Stimulated activated naive CD8-positive, alpha-beta T cell treated with anti-CD3 and anti-CD28 coated beads, Interleukin-15, amount 100 ng/mL, for 72 hours (primary cell): ENCODE results near the gene PTPRN2.

Source experiments
- ATAC-seq: fragments of 150-1000 bp; cut with Tn5 transposase; 2 replicates; pipeline ENCODE4 v1.10.0; 2021; ENCODE audit warnings: mild to moderate bottlenecking, moderate library complexity
- DNase-seq, 2 donors: peaks; one replicate each; pipeline ENCODE4 v3.0.0; 2021 to 2022
- H3K27ac Mint-ChIP-seq, 2 donors: one replicate each; pipeline ENCODE4 v1.8.0; 2022; ENCODE audit warnings: mild to moderate bottlenecking in 2 of 2, mixed read lengths in 2 of 2, moderate library complexity in 2 of 2
- H3K27me3 Mint-ChIP-seq: one replicate; pipeline ENCODE4 v1.8.0; 2022; ENCODE audit warnings: mixed read lengths
- H3K4me1 Mint-ChIP-seq: one replicate; pipeline ENCODE4 v1.8.0; 2022; ENCODE audit warnings: mild to moderate bottlenecking, mixed read lengths
- H3K4me3 Mint-ChIP-seq, 2 donors: one replicate each; pipeline ENCODE4 v1.8.0; 2022; ENCODE audit warnings: mild to moderate bottlenecking in 2 of 2, mixed read lengths in 2 of 2, moderate library complexity in 1 of 2
- H3K9me3 Mint-ChIP-seq, 2 donors: one replicate each; pipeline ENCODE4 v1.8.0; 2022; ENCODE audit warnings: mixed read lengths in 2 of 2

The PTPRN2 gene

DNA sequence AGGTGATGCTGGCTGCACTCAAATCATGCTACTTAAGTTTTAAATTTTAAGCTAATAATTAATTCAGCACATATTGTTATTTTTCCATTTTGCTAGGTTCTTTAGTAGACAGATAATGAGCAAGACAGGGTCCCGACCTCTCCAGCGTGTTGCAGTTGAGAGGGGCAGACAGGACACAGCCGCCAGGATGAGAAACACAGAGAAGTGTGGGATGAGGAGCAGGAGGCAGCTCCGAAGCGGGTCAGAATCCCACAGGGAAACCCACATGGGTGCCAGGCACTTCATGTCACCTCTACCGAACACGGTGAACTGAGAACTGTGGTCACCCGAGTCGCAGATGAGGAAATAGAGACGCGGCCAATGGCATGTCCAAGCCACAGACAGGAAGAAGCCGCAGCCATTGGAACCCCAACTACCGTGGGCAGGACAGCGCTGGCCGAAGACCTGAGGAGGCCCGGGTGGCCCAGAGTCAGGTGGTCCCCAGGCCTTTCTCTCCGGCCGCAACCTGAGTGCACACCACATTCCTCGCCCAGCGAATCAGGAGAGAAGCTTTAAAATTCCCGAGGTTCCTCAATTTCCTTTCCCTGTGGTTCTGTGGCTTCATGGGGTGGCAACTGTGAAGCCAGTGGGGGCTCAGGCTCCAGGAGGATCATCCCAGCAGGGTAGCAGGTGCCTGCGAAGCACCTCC is 1037.9 kb downstream of the PTPRN2 start:
- Mint-ChIP-seq H3K4me3 (no peak overlapping the region), H3K9me3 (peaks cover 0 to 7% of the 10 kb centered on the region in 2 donors), H3K27me3 (no peaks in the 10 kb centered on the region), H3K4me1 (peaks cover 3% of the 10 kb centered on the region), H3K27ac (no peak overlapping the region)
- ATAC-seq = no peak
- DNase-seq = no peak

- Mint-ChIP-seq H3K27me3 (no peaks in the 10 kb centered on the region), H3K9me3 (peaks cover 0 to 12% of the 10 kb centered on the region in 2 donors), H3K4me1 (peaks cover 8% of the 10 kb centered on the region), H3K4me3 (no peak overlapping the region), H3K27ac (no peak overlapping the region)
- no peak for DNase-seq
- no peak for ATAC-seq
Observed at GRCh38 chr7:157548691-157549303, 1038.8 kb downstream of the PTPRN2 start.

DNA sequence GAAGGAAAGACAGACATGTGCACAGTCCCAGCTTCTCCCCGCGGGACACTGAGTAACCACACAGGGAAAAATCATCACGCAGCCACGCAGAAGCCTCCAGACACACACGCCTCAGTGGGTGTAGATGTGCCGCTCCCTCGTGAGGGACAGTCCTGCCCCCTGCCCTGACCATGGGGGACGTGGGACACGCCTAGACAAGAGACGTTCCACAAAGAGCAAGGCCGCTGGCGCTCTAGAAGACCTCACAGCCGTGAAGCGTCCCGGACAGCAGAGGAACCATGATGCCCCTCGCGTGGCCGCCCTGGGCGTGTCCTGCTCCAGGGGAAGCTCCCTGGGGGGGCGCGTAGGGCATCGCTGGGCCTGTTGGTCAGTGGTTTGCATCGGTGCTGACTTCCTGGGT is 1040.0 kb downstream of the PTPRN2 start:
- Mint-ChIP-seq H3K4me1 (peaks cover 8% of the 10 kb centered on the region), H3K27me3 (no peaks in the 10 kb centered on the region), H3K9me3 (peaks cover 0 to 12% of the 10 kb centered on the region in 2 donors), H3K27ac (no peak overlapping the region), H3K4me3 (no peak overlapping the region)
- DNase-seq = no peak
- ATAC-seq = no peak

- no peak for DNase-seq
- Mint-ChIP-seq H3K4me3 (no peak overlapping the region), H3K9me3 (peaks cover 0 to 12% of the 10 kb centered on the region in 2 donors), H3K27me3 (no peaks in the 10 kb centered on the region), H3K4me1 (peaks cover 8% of the 10 kb centered on the region), H3K27ac (no peak overlapping the region)
- ATAC-seq = no peak
Observed at GRCh38 chr7:157547102-157547501, 1040.5 kb downstream of the PTPRN2 start.

- peaks cover 8% of the 10 kb centered on the region for H3K4me1 Mint-ChIP-seq
- no peak for ATAC-seq
- H3K9me3 Mint-ChIP-seq = peaks cover 0 to 12% of the 10 kb centered on the region in 2 donors
- H3K27me3 Mint-ChIP-seq = no peaks in the 10 kb centered on the region
- H3K27ac Mint-ChIP-seq = no peak overlapping the region
- no peak overlapping the region for H3K4me3 Mint-ChIP-seq
- DNase-seq = no peak
Observed at GRCh38 chr7:157545681-157546060, 1042.0 kb downstream of the PTPRN2 start.

DNA sequence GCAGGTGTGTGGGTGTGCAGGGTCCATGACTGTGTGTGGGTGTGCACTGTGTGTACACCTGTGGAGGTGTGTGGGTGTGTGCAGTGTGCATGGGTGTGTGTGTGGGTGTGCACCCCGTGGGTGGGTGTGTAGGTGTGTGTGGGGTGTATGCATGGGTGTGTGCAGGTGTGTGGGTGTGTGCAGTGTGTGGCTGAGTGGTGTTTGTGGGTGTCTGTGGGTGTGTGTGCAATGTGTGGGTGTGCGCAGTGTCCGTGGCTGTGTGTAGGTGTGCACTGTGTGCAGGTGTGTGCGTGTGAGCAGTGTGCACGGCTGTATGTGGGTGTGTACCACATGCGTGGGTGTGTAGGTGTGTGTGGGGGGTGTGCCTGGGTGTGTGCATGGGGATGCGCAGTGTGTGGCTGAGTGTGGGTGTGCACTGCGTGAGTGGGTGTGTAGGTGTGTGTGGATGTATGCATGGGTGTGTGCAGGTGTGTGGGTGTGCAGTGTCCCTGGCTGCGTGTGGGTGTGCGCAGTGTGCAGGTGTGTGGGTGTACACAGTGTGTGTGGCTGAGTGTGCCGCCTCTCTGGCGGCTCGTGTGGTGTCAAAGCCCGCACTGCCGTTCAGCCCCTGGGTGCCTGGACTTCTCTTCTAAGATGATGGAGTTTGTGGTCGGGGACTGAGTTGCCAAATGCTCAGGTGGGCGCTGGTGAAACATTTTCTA is 1042.5 kb downstream of the PTPRN2 start:
- peaks cover 0 to 12% of the 10 kb centered on the region in 2 donors for H3K9me3 Mint-ChIP-seq
- no peak overlapping the region for H3K27ac Mint-ChIP-seq
- no peak overlapping the region for H3K4me3 Mint-ChIP-seq
- peak; percentile 64 for ATAC-seq
- no peaks in the 10 kb centered on the region for H3K27me3 Mint-ChIP-seq
- DNase-seq = no peak
- peaks cover 8% of the 10 kb centered on the region for H3K4me1 Mint-ChIP-seq

DNA sequence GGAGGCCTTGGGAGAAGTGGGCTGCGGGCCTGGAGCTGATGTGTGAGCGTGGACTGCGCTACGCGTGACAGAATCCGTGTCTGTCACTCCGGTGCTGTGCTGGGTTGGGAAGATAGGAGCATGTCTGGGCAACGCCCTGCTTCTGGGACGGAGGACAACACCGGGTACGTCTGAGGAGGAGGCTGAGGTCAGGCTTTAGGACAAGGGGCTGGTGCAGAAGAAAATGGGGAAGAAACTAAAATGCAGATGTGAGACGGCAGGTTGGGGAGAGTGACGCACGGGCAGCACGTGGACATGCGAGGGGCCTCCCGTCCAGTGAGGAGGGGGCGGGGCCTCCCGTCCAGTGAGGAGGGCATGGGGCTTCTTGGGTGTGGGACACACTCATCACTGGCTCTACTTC is 1043.4 kb downstream of the PTPRN2 start:
- H3K27ac Mint-ChIP-seq = no peak overlapping the region
- H3K4me3 Mint-ChIP-seq = no peak overlapping the region
- DNase-seq = no peak
- H3K9me3 Mint-ChIP-seq = peaks cover 0 to 12% of the 10 kb centered on the region in 2 donors
- no peak for ATAC-seq
- H3K4me1 Mint-ChIP-seq = peaks cover 8% of the 10 kb centered on the region
- no peaks in the 10 kb centered on the region for H3K27me3 Mint-ChIP-seq

DNA sequence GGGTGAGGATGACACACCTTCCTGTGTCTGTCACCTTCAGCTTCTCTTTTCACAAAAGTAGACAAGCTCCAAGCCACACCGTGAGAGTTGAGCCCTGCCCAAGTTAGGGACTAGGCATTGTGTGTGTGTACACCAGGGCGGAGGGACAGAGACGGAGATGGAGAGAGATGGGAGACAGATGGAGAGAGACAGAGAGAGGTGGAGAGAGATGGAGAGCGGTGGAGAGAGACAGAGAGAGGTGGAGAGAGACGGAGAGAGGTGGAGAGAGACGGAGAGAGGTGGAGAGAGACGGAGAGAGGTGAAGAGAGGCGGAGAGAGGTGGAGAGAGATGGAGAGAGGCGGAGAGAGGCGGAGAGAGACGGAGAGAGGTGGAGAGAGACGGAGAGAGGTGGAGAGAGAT is 1043.8 kb downstream of the PTPRN2 start:
- DNase-seq (no peak), ATAC-seq (no peak)
- Mint-ChIP-seq H3K27me3 (no peaks in the 10 kb centered on the region), H3K9me3 (peaks cover 0 to 12% of the 10 kb centered on the region in 2 donors), H3K4me3 (no peak overlapping the region), H3K27ac (no peak overlapping the region), H3K4me1 (peaks cover 9% of the 10 kb centered on the region)

- H3K9me3 Mint-ChIP-seq = peaks cover 0 to 12% of the 10 kb centered on the region in 2 donors
- no peak overlapping the region for H3K4me3 Mint-ChIP-seq
- DNase-seq (no peak), ATAC-seq (no peak)
- H3K27ac Mint-ChIP-seq = no peak overlapping the region
- H3K27me3 Mint-ChIP-seq = peaks cover 2% of the 10 kb centered on the region
- H3K4me1 Mint-ChIP-seq = peaks cover 14% of the 10 kb centered on the region
Observed at GRCh38 chr7:157543276-157543675, 1044.3 kb downstream of the PTPRN2 start.

DNA sequence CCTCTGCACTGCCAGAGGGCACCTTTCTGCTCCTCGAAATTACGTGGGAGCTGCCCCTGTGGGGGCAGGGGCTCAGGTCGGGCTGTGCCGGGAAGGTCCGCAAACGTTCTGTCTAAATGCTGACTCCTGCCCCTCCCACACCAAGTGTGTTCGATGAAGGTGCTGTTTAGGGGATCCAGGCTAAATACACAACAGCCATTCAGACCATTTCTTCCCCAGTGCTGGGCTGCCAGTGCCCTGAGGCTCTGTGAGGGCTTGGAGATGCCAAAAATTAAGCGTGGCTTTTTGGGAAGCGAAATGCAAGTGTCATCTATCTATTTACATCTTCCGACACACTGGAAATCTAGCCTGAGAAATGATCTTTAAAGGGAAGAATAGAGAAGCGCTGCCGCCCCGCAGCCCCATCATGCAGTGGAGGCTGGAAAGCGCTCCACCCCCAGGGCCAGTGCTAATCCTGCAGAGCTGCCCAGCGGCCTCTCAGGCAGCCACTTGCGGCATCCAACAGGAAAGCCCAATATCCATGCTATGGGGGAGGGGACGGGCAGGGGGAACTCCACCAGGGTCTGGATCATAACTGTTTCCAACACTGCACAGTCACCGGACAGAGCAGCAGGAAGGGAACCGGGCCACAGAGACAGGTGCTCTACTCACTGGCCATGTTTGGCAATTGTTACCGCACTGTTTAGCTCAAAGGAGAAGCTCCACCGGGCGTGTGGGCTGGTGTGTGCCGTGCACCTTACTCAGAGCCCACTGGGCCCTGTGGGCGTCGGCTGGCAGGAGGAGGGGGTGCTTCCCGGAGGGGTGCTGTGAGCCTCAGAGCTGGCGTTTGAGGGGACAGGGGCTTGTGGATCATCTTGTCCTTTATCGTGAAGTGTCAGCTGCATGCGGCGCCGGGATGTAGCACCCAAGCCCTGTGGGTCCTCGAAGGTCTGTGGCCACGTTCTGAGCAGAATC is 1045.3 kb downstream of the PTPRN2 start:
- Mint-ChIP-seq H3K4me3 (no peak overlapping the region), H3K27ac (no peak overlapping the region), H3K27me3 (peaks cover 10% of the 10 kb centered on the region), H3K4me1 (peaks cover 18% of the 10 kb centered on the region), H3K9me3 (peaks cover 0 to 12% of the 10 kb centered on the region in 2 donors)
- ATAC-seq (no peak), DNase-seq (no peak)

GRCh38 chr7:157541295-157542067 is 1046.1 kb downstream of the PTPRN2 start:
- Mint-ChIP-seq H3K4me3 (no peak overlapping the region), H3K4me1 (peaks cover 18% of the 10 kb centered on the region), H3K9me3 (peaks cover 0 to 12% of the 10 kb centered on the region in 2 donors), H3K27ac (no peak overlapping the region), H3K27me3 (peaks cover 10% of the 10 kb centered on the region)
- ATAC-seq (no peak), DNase-seq (no peak)

DNA sequence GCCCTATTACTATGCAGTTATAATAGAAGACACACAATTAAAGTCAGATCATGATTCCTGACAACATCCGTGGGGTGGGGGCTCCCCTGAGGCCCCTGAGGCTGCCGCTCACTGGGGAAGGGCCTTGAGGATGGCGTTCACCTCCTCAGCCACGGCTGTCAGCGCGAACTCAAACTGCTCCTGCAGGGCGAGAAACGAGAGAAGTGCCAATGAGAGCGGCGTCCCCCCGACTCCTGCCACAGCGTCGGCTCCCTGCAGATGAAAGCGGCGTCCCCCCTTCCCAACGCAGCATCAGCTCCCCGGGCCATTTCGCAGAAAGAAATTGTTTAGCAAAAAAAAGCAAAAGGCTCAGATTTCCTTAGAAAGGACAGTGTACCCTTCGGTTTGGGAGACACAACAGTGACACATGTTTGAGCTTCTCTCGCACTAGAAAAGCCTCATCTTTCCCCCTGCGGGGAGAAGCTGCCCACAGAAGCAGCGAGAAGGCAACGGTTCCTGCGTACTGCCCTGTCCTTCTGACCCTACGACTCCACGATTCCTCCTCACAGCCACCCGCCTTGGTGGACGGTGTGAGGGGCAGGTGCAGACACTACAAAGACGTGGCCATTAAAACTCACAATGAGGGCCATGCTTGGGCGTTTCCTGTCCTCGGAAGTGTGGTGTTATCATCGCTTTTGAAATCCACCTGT is 1046.9 kb downstream of the PTPRN2 start:
- no peak for ATAC-seq
- Mint-ChIP-seq H3K4me3 (no peak overlapping the region), H3K27me3 (peaks cover 10% of the 10 kb centered on the region), H3K4me1 (peaks cover 18% of the 10 kb centered on the region), H3K27ac (no peak overlapping the region), H3K9me3 (peaks cover 0 to 12% of the 10 kb centered on the region in 2 donors)
- no peak for DNase-seq

- peaks cover 0 to 8% of the 10 kb centered on the region in 2 donors for H3K9me3 Mint-ChIP-seq
- ATAC-seq (no peak), DNase-seq (no peak)
- no peak overlapping the region for H3K27ac Mint-ChIP-seq
- no peak overlapping the region for H3K4me3 Mint-ChIP-seq
- H3K4me1 Mint-ChIP-seq = peaks cover 18% of the 10 kb centered on the region
- H3K27me3 Mint-ChIP-seq = peaks cover 10% of the 10 kb centered on the region
Observed at GRCh38 chr7:157540020-157540419, 1047.6 kb downstream of the PTPRN2 start.

GRCh38 chr7:157539521-157539920 is 1048.1 kb downstream of the PTPRN2 start:
- H3K4me1 Mint-ChIP-seq = peaks cover 13% of the 10 kb centered on the region
- DNase-seq (no peak), ATAC-seq (no peak)
- H3K9me3 Mint-ChIP-seq = peaks cover 0 to 3% of the 10 kb centered on the region in 2 donors
- peaks cover 10% of the 10 kb centered on the region for H3K27me3 Mint-ChIP-seq
- no peak overlapping the region for H3K27ac Mint-ChIP-seq
- no peak overlapping the region for H3K4me3 Mint-ChIP-seq
